ENCODE measurements around the gene SIGLEC8.

DNA sequence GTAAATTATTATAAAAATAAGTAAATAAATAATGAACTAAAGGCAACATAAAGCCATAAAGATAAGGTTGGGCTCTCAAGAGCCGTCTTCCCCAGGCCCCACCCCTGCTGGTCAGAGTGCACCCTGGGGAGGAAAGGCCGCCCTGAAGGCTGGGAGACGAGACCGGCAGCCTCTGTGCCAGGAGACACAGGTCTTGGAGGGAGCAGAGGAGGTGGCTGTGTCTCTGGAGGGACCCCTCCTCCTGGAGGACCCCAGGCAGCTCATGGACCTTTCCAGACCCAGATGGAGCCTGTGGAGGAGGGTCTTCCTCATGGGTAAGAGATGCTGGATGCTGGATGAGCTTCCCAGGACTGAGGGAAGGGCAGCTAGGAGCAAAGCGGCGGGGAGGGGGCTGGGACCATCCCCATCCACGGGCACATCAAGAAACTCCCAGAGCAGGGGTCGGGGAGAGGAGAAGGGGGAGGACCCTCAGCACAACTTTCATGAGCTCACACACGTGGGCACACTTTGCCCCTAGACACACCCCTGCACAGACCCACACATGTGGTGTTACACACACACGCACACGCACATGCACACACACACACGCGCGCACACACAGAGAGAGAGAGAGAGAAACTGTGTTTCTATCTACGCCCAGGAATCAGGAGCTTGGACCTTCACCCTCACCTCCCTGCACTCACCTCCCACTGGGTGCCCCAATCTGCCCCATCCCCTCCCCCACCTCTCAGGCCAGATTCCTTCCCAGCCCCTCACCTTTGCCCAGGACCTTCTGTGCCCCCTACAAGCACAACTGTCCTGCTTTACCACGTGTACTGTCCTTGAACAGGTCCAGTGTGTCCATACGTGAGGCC is 20.4 kb upstream of the SIGLEC8 start, which contains the start of gene CEACAM18:
- TF ChIP-seq, protein P1, sequence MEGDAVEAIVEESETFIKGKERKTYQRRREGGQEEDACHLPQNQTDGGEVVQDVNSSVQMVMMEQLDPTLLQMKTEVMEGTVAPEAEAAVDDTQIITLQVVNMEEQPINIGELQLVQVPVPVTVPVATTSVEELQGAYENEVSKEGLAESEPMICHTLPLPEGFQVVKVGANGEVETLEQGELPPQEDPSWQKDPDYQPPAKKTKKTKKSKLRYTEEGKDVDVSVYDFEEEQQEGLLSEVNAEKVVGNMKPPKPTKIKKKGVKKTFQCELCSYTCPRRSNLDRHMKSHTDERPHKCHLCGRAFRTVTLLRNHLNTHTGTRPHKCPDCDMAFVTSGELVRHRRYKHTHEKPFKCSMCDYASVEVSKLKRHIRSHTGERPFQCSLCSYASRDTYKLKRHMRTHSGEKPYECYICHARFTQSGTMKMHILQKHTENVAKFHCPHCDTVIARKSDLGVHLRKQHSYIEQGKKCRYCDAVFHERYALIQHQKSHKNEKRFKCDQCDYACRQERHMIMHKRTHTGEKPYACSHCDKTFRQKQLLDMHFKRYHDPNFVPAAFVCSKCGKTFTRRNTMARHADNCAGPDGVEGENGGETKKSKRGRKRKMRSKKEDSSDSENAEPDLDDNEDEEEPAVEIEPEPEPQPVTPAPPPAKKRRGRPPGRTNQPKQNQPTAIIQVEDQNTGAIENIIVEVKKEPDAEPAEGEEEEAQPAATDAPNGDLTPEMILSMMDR (IDR thresholded peaks at IDR 0.05): no peak
- TF ChIP-seq EZH2 (IDR thresholded peaks at IDR 0.05): no peak
